Measurements from ENCODE around the gene TRIM15. TPM values are rescaled to one million over a fixed set of nuclear protein-coding genes. Genes with fewer than 3 reads are reported as not detected.
A peak's percentile ranks its signal among the peaks of the same experiment; 100 is the strongest.

Gene TRIM15
- total and polyA plus RNA-seq, 9 of the 15 experiments (the other 6 are each of a cell fraction or from before 2014, with no cell fraction given) = 0.06 to 2.6 (median 0.83) TPM

DNA sequence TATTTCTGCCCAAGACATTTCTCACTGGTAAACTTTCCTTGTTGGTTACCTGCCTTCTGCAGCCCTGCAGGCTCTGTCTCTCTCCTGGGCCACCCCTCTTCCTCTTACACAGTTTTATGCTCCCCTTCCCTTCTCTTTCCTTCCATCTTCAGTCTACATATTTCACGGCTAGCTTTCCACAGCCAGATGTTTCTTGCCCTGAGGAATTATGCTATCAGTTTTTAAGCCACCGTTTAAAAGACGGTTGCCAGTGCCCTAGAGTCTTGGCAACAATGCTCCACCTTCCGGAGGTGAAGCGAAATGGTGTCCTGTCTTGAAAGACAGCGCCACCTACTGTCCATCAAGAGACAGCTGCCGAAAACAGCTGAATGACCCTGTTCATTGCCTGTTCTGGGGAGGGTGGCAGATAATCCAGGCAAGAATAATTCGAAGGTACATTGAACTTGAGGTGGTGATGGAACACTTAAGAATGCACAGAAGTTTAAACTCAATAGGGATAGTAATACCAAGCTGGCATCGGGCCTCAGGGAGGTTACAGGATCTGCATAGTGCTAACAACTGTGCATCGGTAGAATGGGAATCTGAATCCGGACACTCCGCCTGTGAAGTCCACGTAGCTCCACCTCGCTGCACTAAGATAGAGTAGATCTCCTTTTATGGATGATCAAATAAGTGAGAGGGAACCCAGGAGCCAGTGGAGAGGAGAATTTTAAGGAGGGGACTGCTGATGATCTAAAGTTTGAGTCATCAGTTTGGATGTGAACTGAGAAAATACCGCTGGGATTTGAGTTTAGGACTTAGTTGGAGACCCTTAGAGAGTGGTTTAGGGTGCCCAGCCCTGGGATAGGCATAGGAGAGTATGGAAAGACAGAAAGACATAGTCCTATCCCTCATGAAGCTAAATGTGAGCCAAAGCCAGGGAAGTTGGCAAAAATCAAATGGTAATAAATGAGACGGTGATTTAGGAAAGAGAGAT, 32.2 kb upstream of the TRIM15 start (continued):
- TF ChIP-seq, protein P1, sequence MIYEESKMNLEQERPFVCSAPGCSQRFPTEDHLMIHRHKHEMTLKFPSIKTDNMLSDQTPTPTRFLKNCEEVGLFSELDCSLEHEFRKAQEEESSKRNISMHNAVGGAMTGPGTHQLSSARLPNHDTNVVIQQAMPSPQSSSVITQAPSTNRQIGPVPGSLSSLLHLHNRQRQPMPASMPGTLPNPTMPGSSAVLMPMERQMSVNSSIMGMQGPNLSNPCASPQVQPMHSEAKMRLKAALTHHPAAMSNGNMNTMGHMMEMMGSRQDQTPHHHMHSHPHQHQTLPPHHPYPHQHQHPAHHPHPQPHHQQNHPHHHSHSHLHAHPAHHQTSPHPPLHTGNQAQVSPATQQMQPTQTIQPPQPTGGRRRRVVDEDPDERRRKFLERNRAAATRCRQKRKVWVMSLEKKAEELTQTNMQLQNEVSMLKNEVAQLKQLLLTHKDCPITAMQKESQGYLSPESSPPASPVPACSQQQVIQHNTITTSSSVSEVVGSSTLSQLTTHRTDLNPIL (CRISPR knock-in tag; IDR thresholded peaks at IDR 0.05) = no peak
- TF ChIP-seq CXXC5 (CRISPR knock-in tag; IDR thresholded peaks at IDR 0.05) (peak; percentile 34; the same call in 1 of the 2 replicates), ZNF239 (CRISPR knock-in tag; IDR thresholded peaks at IDR 0.05) (peak; percentile 41; the same call in 1 of the 2 replicates), ZNF766 (CRISPR knock-in tag; conservative IDR thresholded peaks at IDR 0.05) (no peak), ZC3H8 (IDR thresholded peaks at IDR 0.05) (0 out of 2 replicates have a peak, but pooled peaks have one; percentile 51), JUND (IDR thresholded peaks at IDR 0.05; ENCODE audit: borderline replicate concordance, low read depth, low read length) (peak; percentile 61; the same call in 1 of the 2 replicates), JUND (tag; IDR thresholded peaks at IDR 0.05; ENCODE audit: borderline replicate concordance, low read depth, low read length) (no peak), ZNF583 (CRISPR knock-in tag; IDR thresholded peaks at IDR 0.05) (0 out of 2 replicates have a peak, but pooled peaks have one; percentile 38), RAD21 (CRISPR knock-in tag; conservative IDR thresholded peaks at IDR 0.05 in 1 of 2, IDR thresholded peaks at IDR 0.05 in 1 of 2) (peak; percentile 89 to 96), ZNF124 (CRISPR knock-in tag; IDR thresholded peaks at IDR 0.05) (no peak), CREM (IDR thresholded peaks at IDR 0.05; ENCODE audit: low read depth) (0 out of 2 replicates have a peak, but pooled peaks have one; percentile 50), CTBP1 (IDR thresholded peaks at IDR 0.05; ENCODE audit: borderline replicate concordance) (peak; percentile 42; the same call in 1 of the 2 replicates), EHMT2 (IDR thresholded peaks at IDR 0.05) (0 out of 2 replicates have a peak, but pooled peaks have one; percentile 31), MTA2 (IDR thresholded peaks at IDR 0.05; ENCODE audit: low read depth) (no peak), HCFC1 (IDR thresholded peaks at IDR 0.05; ENCODE audit: low read depth, low read length) (peak; percentile 15; the same call in 1 of the 2 replicates), MYC (IDR thresholded peaks at IDR 0.05; ENCODE audit: low read depth, low read length) (peak; percentile 30; the same call in 1 of the 2 replicates), MYC (CRISPR knock-in tag; IDR thresholded peaks at IDR 0.05; ENCODE audit: borderline replicate concordance, low read depth) (no peak), RB1 (IDR thresholded peaks at IDR 0.05; ENCODE audit: low read depth) (peak; percentile 67; the same call in 1 of the 2 replicates), HDAC2 (IDR thresholded peaks at IDR 0.05) (no peak), MEIS2 (IDR thresholded peaks at IDR 0.05; ENCODE audit: partially characterized antibody) (peak; percentile 47), TEAD4 (IDR thresholded peaks at IDR 0.05; ENCODE audit: low read length) (peak; percentile 38; the same call in 1 of the 2 replicates), TEAD4 (CRISPR knock-in tag; IDR thresholded peaks at IDR 0.05; ENCODE audit: borderline replicate concordance) (no peak), TBP (optimal IDR thresholded peaks at IDR 0.05; ENCODE audit: low read depth, low read length) (peak; percentile 44), NR2C1 (IDR thresholded peaks at IDR 0.05) (no peak), NR2C1 (tag; IDR thresholded peaks at IDR 0.05) (no peak), TEAD1 (CRISPR knock-in tag; IDR thresholded peaks at IDR 0.05) (peak in 1 of 2 experiments; percentile 62; a peak in 1 of 4 replicates), BRD9 (IDR thresholded peaks at IDR 0.05; ENCODE audit: low read depth, partially characterized antibody) (no peak), NCOA1 (IDR thresholded peaks at IDR 0.05; ENCODE audit: low read depth) (no peak), SMARCE1 (IDR thresholded peaks at IDR 0.05) (0 out of 2 replicates have a peak, but pooled peaks have one; percentile 24)
- TF ChIP-seq, protein P2, sequence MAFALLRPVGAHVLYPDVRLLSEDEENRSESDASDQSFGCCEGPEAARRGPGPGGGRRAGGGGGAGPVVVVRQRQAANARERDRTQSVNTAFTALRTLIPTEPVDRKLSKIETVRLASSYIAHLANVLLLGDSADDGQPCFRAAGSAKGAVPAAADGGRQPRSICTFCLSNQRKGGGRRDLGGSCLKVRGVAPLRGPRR (CRISPR knock-in tag; IDR thresholded peaks at IDR 0.05) = no peak

Measured in K562 (cell line).